Liver (tissue), 3 donors: ENCODE measurements around the gene FAM210A.

Experiments
- ATF3 ChIP-seq: IDR thresholded peaks from 2 replicates; pipeline ENCODE4 v1.6.1; 2016; ENCODE audit warnings: antibody characterized with exemption
- CTCF ChIP-seq: fragments of 150-350 bp; IDR thresholded peaks from 2 replicates; pipeline ENCODE4 v1.5.1; 2017; ENCODE audit warnings: improper control_type of control experiment, low read depth, low read length; ENCODE audit not compliant: missing input control
- GABPA ChIP-seq, 2 donors: IDR thresholded peaks in 1 of 2; conservative IDR thresholded peaks in 1 of 2; 2 replicates each; pipeline ENCODE4 v1.6.1; 2016; ENCODE audit warnings: antibody characterized with exemption in 2 of 2, mild to moderate bottlenecking in 1 of 2, moderate library complexity in 1 of 2
- JUND ChIP-seq, 2 donors: IDR thresholded peaks; 2 replicates each; pipeline ENCODE4 v1.6.1; 2016; ENCODE audit warnings: antibody characterized with exemption in 2 of 2
- RAD21 ChIP-seq, 2 donors: IDR thresholded peaks; 2 replicates each; pipeline ENCODE4 v1.6.1; 2016; ENCODE audit warnings: antibody characterized with exemption in 2 of 2, mild to moderate bottlenecking in 2 of 2
- SP1 ChIP-seq: IDR thresholded peaks from 2 replicates; pipeline ENCODE4 v1.6.1; 2018; ENCODE audit warnings: antibody characterized with exemption, mild to moderate bottlenecking
- YY1 ChIP-seq: IDR thresholded peaks from 2 replicates; pipeline ENCODE4 v1.6.1; 2016; ENCODE audit warnings: antibody characterized with exemption, mild to moderate bottlenecking
- TF ChIP-seq, protein P1 (sequence below): IDR thresholded peaks from 2 replicates; pipeline ENCODE4 v1.6.1; 2016; ENCODE audit warnings: antibody characterized with exemption, mild to moderate bottlenecking
- TF ChIP-seq, protein P2 (sequence below): IDR thresholded peaks from 2 replicates; pipeline ENCODE4 v1.6.1; 2016; ENCODE audit warnings: antibody characterized with exemption
- donor health status: healthy.
- donor health status: healthy.

DNA sequence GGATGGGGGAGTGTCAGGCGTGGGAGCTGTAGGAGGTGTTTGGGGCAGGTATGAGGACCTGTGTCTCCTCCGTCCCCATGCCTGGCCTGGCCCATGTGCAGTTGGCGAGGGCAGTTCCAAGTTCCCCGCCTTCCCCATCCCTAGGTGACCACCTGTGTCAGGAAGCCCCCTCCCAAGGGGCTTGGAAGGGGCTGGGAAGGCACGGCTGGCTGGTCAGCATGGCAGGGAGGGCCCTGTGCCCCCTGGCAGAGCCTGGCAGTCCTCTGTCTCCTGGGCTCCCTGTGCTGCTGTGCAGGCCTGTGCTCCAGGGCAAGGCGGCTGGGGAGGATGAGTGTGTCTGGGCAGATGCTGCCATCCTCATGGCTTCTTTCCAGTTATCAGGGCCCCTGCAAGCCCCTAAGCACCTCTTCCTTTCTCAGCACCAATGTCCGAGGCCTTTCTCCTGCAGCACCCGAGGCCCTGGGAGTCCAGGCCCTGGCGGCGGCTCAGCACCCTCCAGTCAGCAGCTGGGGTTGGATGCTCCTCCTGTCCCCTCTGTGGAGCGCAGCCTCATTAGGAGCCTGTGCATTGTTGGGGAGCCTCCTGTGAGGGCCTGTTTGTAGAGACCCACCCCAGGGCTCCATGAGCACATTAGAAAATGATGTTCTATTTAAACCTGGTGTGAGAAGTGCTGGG is 101.7 kb downstream of the FAM210A start:
- TF ChIP-seq CTCF (no peak), JUND (IDR thresholded peaks at IDR 0.05) (no peak), ATF3 (no peak), RAD21 (IDR thresholded peaks at IDR 0.05) (no peak), GABPA (IDR thresholded peaks at IDR 0.05 in 1 of 2, conservative IDR thresholded peaks at IDR 0.05 in 1 of 2) (no peak), SP1 (no peak), YY1 (no peak)
- TF ChIP-seq, protein P1, sequence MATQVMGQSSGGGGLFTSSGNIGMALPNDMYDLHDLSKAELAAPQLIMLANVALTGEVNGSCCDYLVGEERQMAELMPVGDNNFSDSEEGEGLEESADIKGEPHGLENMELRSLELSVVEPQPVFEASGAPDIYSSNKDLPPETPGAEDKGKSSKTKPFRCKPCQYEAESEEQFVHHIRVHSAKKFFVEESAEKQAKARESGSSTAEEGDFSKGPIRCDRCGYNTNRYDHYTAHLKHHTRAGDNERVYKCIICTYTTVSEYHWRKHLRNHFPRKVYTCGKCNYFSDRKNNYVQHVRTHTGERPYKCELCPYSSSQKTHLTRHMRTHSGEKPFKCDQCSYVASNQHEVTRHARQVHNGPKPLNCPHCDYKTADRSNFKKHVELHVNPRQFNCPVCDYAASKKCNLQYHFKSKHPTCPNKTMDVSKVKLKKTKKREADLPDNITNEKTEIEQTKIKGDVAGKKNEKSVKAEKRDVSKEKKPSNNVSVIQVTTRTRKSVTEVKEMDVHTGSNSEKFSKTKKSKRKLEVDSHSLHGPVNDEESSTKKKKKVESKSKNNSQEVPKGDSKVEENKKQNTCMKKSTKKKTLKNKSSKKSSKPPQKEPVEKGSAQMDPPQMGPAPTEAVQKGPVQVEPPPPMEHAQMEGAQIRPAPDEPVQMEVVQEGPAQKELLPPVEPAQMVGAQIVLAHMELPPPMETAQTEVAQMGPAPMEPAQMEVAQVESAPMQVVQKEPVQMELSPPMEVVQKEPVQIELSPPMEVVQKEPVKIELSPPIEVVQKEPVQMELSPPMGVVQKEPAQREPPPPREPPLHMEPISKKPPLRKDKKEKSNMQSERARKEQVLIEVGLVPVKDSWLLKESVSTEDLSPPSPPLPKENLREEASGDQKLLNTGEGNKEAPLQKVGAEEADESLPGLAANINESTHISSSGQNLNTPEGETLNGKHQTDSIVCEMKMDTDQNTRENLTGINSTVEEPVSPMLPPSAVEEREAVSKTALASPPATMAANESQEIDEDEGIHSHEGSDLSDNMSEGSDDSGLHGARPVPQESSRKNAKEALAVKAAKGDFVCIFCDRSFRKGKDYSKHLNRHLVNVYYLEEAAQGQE: no peak
- TF ChIP-seq, protein P2, sequence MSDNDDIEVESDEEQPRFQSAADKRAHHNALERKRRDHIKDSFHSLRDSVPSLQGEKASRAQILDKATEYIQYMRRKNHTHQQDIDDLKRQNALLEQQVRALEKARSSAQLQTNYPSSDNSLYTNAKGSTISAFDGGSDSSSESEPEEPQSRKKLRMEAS: no peak
